Measurements from ENCODE around the gene PIK3C2G. TPM values are rescaled to one million over a fixed set of nuclear protein-coding genes. Genes with fewer than 3 reads are reported as not detected.

The PIK3C2G gene
- total and polyA plus RNA-seq, 2 of the 13 experiments (the other 11 are each of a cell fraction or from before 2014, with no cell fraction given), result not detected

GRCh38 chr12:18483698-18484325, 222.5 kb downstream of the PIK3C2G start (continued):
- TF ChIP-seq, protein P1, sequence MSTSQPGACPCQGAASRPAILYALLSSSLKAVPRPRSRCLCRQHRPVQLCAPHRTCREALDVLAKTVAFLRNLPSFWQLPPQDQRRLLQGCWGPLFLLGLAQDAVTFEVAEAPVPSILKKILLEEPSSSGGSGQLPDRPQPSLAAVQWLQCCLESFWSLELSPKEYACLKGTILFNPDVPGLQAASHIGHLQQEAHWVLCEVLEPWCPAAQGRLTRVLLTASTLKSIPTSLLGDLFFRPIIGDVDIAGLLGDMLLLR (CRISPR knock-in tag; IDR thresholded peaks at IDR 0.05), result no peak
- no peak for TF ChIP-seq SNRNP70 (IDR thresholded peaks at IDR 0.05; ENCODE audit: low read depth, low read length)
- TF ChIP-seq PCBP2 (optimal IDR thresholded peaks at IDR 0.05; ENCODE audit: low read depth, low read length, poor library complexity, severe bottlenecking), result no peak
- no peak for TF ChIP-seq HNF1A (IDR thresholded peaks at IDR 0.05; ENCODE audit: low read depth)
- TF ChIP-seq HNF1A (CRISPR knock-in tag; IDR thresholded peaks at IDR 0.05; ENCODE audit: borderline replicate concordance), result no peak
- TF ChIP-seq, protein P2, sequence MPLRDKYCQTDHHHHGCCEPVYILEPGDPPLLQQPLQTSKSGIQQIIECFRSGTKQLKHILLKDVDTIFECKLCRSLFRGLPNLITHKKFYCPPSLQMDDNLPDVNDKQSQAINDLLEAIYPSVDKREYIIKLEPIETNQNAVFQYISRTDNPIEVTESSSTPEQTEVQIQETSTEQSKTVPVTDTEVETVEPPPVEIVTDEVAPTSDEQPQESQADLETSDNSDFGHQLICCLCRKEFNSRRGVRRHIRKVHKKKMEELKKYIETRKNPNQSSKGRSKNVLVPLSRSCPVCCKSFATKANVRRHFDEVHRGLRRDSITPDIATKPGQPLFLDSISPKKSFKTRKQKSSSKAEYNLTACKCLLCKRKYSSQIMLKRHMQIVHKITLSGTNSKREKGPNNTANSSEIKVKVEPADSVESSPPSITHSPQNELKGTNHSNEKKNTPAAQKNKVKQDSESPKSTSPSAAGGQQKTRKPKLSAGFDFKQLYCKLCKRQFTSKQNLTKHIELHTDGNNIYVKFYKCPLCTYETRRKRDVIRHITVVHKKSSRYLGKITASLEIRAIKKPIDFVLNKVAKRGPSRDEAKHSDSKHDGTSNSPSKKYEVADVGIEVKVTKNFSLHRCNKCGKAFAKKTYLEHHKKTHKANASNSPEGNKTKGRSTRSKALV (CRISPR knock-in tag; IDR thresholded peaks at IDR 0.05), result no peak
- no peak for TF ChIP-seq ZNF644 (CRISPR knock-in tag; IDR thresholded peaks at IDR 0.05; ENCODE audit: low read depth)
- TF ChIP-seq HIVEP1 (CRISPR knock-in tag; IDR thresholded peaks at IDR 0.05), result no peak
- no peak for TF ChIP-seq ZNF782 (CRISPR knock-in tag; IDR thresholded peaks at IDR 0.05; ENCODE audit: borderline replicate concordance)
- no peak for TF ChIP-seq RFXANK (CRISPR knock-in tag; IDR thresholded peaks at IDR 0.05)
- no peak for TF ChIP-seq ZSCAN22 (CRISPR knock-in tag; IDR thresholded peaks at IDR 0.05)
- TF ChIP-seq BCL6 (CRISPR knock-in tag; IDR thresholded peaks at IDR 0.05), result no peak
